Measurements from ENCODE around the gene FMN1. TPM values are rescaled to one million over a fixed set of nuclear protein-coding genes. Genes with fewer than 3 reads are reported as not detected.

The FMN1 gene
- total RNA-seq, 1 experiment from 2014 or later: 0.37 TPM

DNA sequence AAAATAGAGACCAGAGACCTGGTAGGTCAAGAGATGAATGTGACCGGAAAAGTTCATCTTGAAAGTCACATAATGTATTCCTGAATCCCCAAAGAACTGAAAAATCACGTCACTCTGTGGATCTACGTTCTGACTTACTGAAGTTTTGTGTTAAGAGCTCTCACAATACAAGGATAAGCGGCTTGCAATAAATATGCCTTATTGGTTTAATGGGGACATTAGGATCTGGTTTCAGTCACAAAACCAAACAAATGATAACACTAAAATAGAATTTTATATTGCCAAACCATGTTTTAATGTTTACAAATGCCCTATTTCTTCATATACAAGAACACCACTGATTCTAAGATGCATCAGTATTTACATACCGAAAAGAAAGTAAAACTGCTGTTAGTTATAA, 164.2 kb downstream of the FMN1 start:
- H3K9me3 ChIP-seq (ENCODE audit: low read depth, low read length, poor library complexity, severe bottlenecking): no peaks in the 10 kb centered on the region
- H3K4me1 ChIP-seq (ENCODE audit: insufficient read depth, low read length, poor library complexity, severe bottlenecking): no peaks in the 10 kb centered on the region
- peaks cover 3% of the 10 kb centered on the region for H3K27me3 ChIP-seq (replicated peaks; ENCODE audit: insufficient read depth, low read depth, low read length, poor library complexity)
- no peaks in the 10 kb centered on the region for H3K36me3 ChIP-seq (ENCODE audit: insufficient read depth, low read length, poor library complexity, severe bottlenecking)
- no peak for TF ChIP-seq EZH2 (IDR thresholded peaks at IDR 0.05; ENCODE audit: borderline replicate concordance, low read depth, low read length, poor library complexity, severe bottlenecking)
- TF ChIP-seq, protein P1, sequence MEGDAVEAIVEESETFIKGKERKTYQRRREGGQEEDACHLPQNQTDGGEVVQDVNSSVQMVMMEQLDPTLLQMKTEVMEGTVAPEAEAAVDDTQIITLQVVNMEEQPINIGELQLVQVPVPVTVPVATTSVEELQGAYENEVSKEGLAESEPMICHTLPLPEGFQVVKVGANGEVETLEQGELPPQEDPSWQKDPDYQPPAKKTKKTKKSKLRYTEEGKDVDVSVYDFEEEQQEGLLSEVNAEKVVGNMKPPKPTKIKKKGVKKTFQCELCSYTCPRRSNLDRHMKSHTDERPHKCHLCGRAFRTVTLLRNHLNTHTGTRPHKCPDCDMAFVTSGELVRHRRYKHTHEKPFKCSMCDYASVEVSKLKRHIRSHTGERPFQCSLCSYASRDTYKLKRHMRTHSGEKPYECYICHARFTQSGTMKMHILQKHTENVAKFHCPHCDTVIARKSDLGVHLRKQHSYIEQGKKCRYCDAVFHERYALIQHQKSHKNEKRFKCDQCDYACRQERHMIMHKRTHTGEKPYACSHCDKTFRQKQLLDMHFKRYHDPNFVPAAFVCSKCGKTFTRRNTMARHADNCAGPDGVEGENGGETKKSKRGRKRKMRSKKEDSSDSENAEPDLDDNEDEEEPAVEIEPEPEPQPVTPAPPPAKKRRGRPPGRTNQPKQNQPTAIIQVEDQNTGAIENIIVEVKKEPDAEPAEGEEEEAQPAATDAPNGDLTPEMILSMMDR (conservative IDR thresholded peaks at IDR 0.05; ENCODE audit: low read depth, low read length): no peak
- intact Hi-C loops (cut with micrococcal nuclease; ENCODE audit: unreplicated experiment): no loop called here
- no peak for DNase-seq (ENCODE audit: low spot score)
- H3K27ac ChIP-seq (ENCODE audit: low read depth, low read length, poor library complexity, severe bottlenecking): no peak overlapping the region
- no peak overlapping the region for H3K4me3 ChIP-seq (ENCODE audit: low read depth, low read length, poor library complexity, severe bottlenecking)
- ChIA-PET POLR2A (ENCODE audit: low non-redundant PET) (no interaction called here), CTCF (no interaction called here)
- no TSS peak for BruUV-seq (replicated peaks)

DNA sequence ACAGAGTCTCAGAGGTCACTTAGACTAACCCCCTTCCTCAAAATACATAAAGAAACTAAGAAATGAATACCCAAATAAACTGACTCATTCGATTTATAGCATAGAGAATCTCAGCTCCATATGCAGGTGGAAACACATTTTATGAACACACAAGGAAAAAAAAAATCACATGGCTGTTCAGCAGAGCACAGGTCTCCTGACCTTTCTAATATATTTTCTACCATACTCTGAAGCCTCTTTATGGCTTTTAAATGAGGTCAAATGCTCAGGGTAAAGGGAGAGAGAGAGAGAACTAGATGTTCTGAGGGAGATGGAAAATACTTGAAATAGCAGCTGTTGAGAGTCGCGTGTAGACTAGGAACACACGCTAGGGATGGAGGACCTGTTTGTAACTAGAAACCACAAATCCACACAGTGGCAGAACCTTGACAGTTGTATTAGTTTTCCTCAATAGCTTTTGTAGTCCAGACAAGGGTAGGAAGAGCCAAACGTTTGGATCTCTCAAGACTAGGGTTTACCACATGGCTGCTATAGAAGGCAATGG, 165.3 kb downstream of the FMN1 start:
- intact Hi-C loops (cut with micrococcal nuclease; ENCODE audit: unreplicated experiment): no loop called here
- POLR2A ChIA-PET (ENCODE audit: low non-redundant PET): no interaction called here
- Histone ChIP-seq H3K4me1 (ENCODE audit: insufficient read depth, low read length, poor library complexity, severe bottlenecking) (no peaks in the 10 kb centered on the region), H3K9me3 (ENCODE audit: low read depth, low read length, poor library complexity, severe bottlenecking) (no peaks in the 10 kb centered on the region), H3K4me3 (ENCODE audit: low read depth, low read length, poor library complexity, severe bottlenecking) (no peak overlapping the region), H3K36me3 (ENCODE audit: insufficient read depth, low read length, poor library complexity, severe bottlenecking) (no peaks in the 10 kb centered on the region), H3K27me3 (replicated peaks; ENCODE audit: insufficient read depth, low read depth, low read length, poor library complexity) (peaks cover 3% of the 10 kb centered on the region), H3K27ac (ENCODE audit: low read depth, low read length, poor library complexity, severe bottlenecking) (no peak overlapping the region)
- BruUV-seq (replicated peaks): no TSS peak
- no peak for TF ChIP-seq EZH2 (IDR thresholded peaks at IDR 0.05; ENCODE audit: borderline replicate concordance, low read depth, low read length, poor library complexity, severe bottlenecking)
- TF ChIP-seq, protein P1 (conservative IDR thresholded peaks at IDR 0.05; ENCODE audit: low read depth, low read length): no peak
- CTCF ChIA-PET: no interaction called here
- no peak for DNase-seq (ENCODE audit: low spot score)

- no peak overlapping the region for H3K27ac ChIP-seq (ENCODE audit: low read depth, low read length, poor library complexity, severe bottlenecking)
- POLR2A ChIA-PET (ENCODE audit: low non-redundant PET): no interaction called here
- H3K4me1 ChIP-seq (ENCODE audit: insufficient read depth, low read length, poor library complexity, severe bottlenecking): no peaks in the 10 kb centered on the region
- no peaks in the 10 kb centered on the region for H3K9me3 ChIP-seq (ENCODE audit: low read depth, low read length, poor library complexity, severe bottlenecking)
- no peak overlapping the region for H3K4me3 ChIP-seq (ENCODE audit: low read depth, low read length, poor library complexity, severe bottlenecking)
- no peak for DNase-seq (ENCODE audit: low spot score)
- TF ChIP-seq, protein P1 (conservative IDR thresholded peaks at IDR 0.05; ENCODE audit: low read depth, low read length): no peak
- no peak for TF ChIP-seq EZH2 (IDR thresholded peaks at IDR 0.05; ENCODE audit: borderline replicate concordance, low read depth, low read length, poor library complexity, severe bottlenecking)
- no TSS peak for BruUV-seq (replicated peaks)
- intact Hi-C loops (cut with micrococcal nuclease; ENCODE audit: unreplicated experiment): no loop called here
- H3K36me3 ChIP-seq (ENCODE audit: insufficient read depth, low read length, poor library complexity, severe bottlenecking): no peaks in the 10 kb centered on the region
- CTCF ChIA-PET: no interaction called here
- H3K27me3 ChIP-seq (replicated peaks; ENCODE audit: insufficient read depth, low read depth, low read length, poor library complexity): peaks cover 3% of the 10 kb centered on the region
These were observed 166.0 kb downstream of the FMN1 start for GRCh38 chr15:33028495-33028894.

Measured in A673 (cell line).